ENCODE results near the gene ABCB11.

DNA sequence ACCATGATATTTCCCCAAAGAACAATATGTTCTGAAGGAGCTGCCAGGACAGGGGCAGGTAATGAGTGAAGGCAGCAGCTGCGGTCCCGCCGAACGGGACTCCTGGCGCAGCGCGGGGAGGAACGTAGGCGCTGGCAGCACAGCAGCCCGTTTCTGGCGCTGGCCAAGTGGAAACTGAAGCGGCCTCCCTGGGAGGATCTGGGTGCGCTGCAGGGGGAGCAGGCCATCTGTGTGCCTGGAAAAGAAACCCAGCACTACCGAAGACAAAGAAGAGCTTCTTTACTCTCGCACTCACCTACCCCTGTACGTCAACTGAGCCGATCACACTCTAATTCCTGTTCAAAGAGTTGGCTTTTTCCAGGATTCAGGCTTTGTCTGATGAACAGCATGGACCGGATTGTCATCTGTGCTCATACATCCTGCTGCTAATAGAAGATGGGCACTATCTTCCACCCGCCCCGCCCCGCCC is 118.2 kb downstream of the ABCB11 start:
- TF ChIP-seq EZH2 (IDR thresholded peaks at IDR 0.05; ENCODE audit: low read depth): no peak
- TF ChIP-seq, protein P1, sequence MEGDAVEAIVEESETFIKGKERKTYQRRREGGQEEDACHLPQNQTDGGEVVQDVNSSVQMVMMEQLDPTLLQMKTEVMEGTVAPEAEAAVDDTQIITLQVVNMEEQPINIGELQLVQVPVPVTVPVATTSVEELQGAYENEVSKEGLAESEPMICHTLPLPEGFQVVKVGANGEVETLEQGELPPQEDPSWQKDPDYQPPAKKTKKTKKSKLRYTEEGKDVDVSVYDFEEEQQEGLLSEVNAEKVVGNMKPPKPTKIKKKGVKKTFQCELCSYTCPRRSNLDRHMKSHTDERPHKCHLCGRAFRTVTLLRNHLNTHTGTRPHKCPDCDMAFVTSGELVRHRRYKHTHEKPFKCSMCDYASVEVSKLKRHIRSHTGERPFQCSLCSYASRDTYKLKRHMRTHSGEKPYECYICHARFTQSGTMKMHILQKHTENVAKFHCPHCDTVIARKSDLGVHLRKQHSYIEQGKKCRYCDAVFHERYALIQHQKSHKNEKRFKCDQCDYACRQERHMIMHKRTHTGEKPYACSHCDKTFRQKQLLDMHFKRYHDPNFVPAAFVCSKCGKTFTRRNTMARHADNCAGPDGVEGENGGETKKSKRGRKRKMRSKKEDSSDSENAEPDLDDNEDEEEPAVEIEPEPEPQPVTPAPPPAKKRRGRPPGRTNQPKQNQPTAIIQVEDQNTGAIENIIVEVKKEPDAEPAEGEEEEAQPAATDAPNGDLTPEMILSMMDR (conservative IDR thresholded peaks at IDR 0.05): no peak
